T-helper 17 cell (primary cell): ENCODE data around the gene DGKG. TPM values are rescaled to one million over a fixed set of nuclear protein-coding genes. Genes with fewer than 3 reads are reported as not detected.
A peak's percentile ranks its signal among the peaks of the same experiment; 100 is the strongest.

ENCODE experiments used
- ATAC-seq: fragments of 150-1000 bp; cut with Tn5 transposase; 2 replicates; pipeline ENCODE4 v1.10.0; 2021; ENCODE audit warnings: mild to moderate bottlenecking, moderate library complexity
- DNase-seq, 3 donors: peaks; one replicate each; pipeline versions ENCODE4 v3.0.0 to v3.0.0-alpha.2; 2020 to 2021
- H3K9me3 ChIP-seq: one replicate; pipeline ENCODE4 v1.7.0; 2013; ENCODE audit warnings: low read length, mild to moderate bottlenecking; ENCODE audit not compliant: control insufficient read depth, poor library complexity, severe bottlenecking
- H3K27ac Mint-ChIP-seq: one replicate; pipeline ENCODE4 v1.8.0; 2022; ENCODE audit warnings: mild to moderate bottlenecking, moderate library complexity, mixed read lengths
- H3K27me3 Mint-ChIP-seq: one replicate; pipeline ENCODE4 v1.8.0; 2022; ENCODE audit warnings: mixed read lengths
- H3K36me3 Mint-ChIP-seq: one replicate; pipeline ENCODE4 v1.8.0; 2022; ENCODE audit warnings: low read depth, mixed read lengths
- H3K4me1 Mint-ChIP-seq: one replicate; pipeline ENCODE4 v1.8.0; 2022; ENCODE audit warnings: mild to moderate bottlenecking, mixed read lengths
- H3K4me3 Mint-ChIP-seq: one replicate; pipeline ENCODE4 v1.8.0; 2022; ENCODE audit warnings: mild to moderate bottlenecking, moderate library complexity, mixed read lengths
- total RNA-seq, 4 donors: library from RNA in 2 of 4; stranded (reverse) in 2 of 4; gene quantifications; one replicate each; pipeline ENCODE4 v1.2.3 and lab custom pipeline; 2022 to 2026

The DGKG gene
- total RNA-seq, 2 donors from 2014 or later, result 1.9 to 2.6 TPM

GRCh38 chr3:186108106-186108940 is 253.7 kb downstream of the DGKG start:
- no peaks in the 10 kb centered on the region for H3K9me3 ChIP-seq
- no peak for ATAC-seq
- Mint-ChIP-seq H3K27ac (peak overlapping the region; percentile 82), H3K36me3 (peaks cover 6% of the 10 kb centered on the region), H3K27me3 (peaks cover 86% of the 10 kb centered on the region), H3K4me1 (peaks cover 35% of the 10 kb centered on the region), H3K4me3 (peak overlapping the region; percentile 97)
- no peak for DNase-seq

- no peaks in the 10 kb centered on the region for H3K9me3 ChIP-seq
- Mint-ChIP-seq H3K27ac (peak overlapping the region; percentile 6), H3K4me3 (peak overlapping the region; percentile 97), H3K36me3 (peaks cover 6% of the 10 kb centered on the region), H3K27me3 (peaks cover 86% of the 10 kb centered on the region), H3K4me1 (peaks cover 35% of the 10 kb centered on the region)
- DNase-seq (peak; percentile 17 to 24 (median 19)), ATAC-seq (no peak)
Measured at GRCh38 chr3:186107215-186108105, 254.6 kb downstream of the DGKG start.

- no peak for ATAC-seq
- H3K4me1 Mint-ChIP-seq, result peaks cover 30% of the 10 kb centered on the region
- H3K27me3 Mint-ChIP-seq, result peaks cover 79% of the 10 kb centered on the region
- no peak overlapping the region for H3K27ac Mint-ChIP-seq
- H3K4me3 Mint-ChIP-seq, result no peak overlapping the region
- no peaks in the 10 kb centered on the region for H3K9me3 ChIP-seq
- no peak for DNase-seq
- H3K36me3 Mint-ChIP-seq, result peaks cover 4% of the 10 kb centered on the region
Measured at GRCh38 chr3:186105543-186105942, 256.5 kb downstream of the DGKG start.

- H3K9me3 ChIP-seq, result no peaks in the 10 kb centered on the region
- no peak overlapping the region for H3K27ac Mint-ChIP-seq
- DNase-seq, result no peak
- peaks cover 3% of the 10 kb centered on the region for H3K36me3 Mint-ChIP-seq
- peaks cover 84% of the 10 kb centered on the region for H3K27me3 Mint-ChIP-seq
- no peak overlapping the region for H3K4me3 Mint-ChIP-seq
- H3K4me1 Mint-ChIP-seq, result peaks cover 6% of the 10 kb centered on the region
- ATAC-seq, result no peak
Measured at GRCh38 chr3:186102687-186103086, 259.3 kb downstream of the DGKG start.

GRCh38 chr3:186100398-186100797 is 261.6 kb downstream of the DGKG start:
- H3K36me3 Mint-ChIP-seq, result peaks cover 3% of the 10 kb centered on the region
- H3K27ac Mint-ChIP-seq, result no peak overlapping the region
- DNase-seq, result no peak
- H3K4me3 Mint-ChIP-seq, result no peak overlapping the region
- H3K9me3 ChIP-seq, result no peaks in the 10 kb centered on the region
- H3K27me3 Mint-ChIP-seq, result peaks cover 87% of the 10 kb centered on the region
- peaks cover 2% of the 10 kb centered on the region for H3K4me1 Mint-ChIP-seq
- ATAC-seq, result no peak

GRCh38 chr3:186099178-186099577 is 262.9 kb downstream of the DGKG start:
- H3K27me3 Mint-ChIP-seq, result peaks cover 93% of the 10 kb centered on the region
- H3K9me3 ChIP-seq, result no peaks in the 10 kb centered on the region
- ATAC-seq (no peak), DNase-seq (no peak)
- H3K4me3 Mint-ChIP-seq, result no peak overlapping the region
- H3K36me3 Mint-ChIP-seq, result peaks cover 3% of the 10 kb centered on the region
- H3K4me1 Mint-ChIP-seq, result peaks cover 2% of the 10 kb centered on the region
- no peak overlapping the region for H3K27ac Mint-ChIP-seq

- Mint-ChIP-seq H3K27me3 (peaks cover 93% of the 10 kb centered on the region), H3K36me3 (peaks cover 3% of the 10 kb centered on the region), H3K27ac (no peak overlapping the region), H3K4me3 (no peak overlapping the region), H3K4me1 (peaks cover 2% of the 10 kb centered on the region)
- no peaks in the 10 kb centered on the region for H3K9me3 ChIP-seq
- ATAC-seq, result no peak
- DNase-seq, result no peak
Measured at GRCh38 chr3:186098740-186099139, 263.3 kb downstream of the DGKG start.

- ATAC-seq, result no peak
- no peak overlapping the region for H3K27ac Mint-ChIP-seq
- no peak for DNase-seq
- H3K9me3 ChIP-seq, result no peaks in the 10 kb centered on the region
- H3K27me3 Mint-ChIP-seq, result peaks cover 93% of the 10 kb centered on the region
- peaks cover 2% of the 10 kb centered on the region for H3K4me1 Mint-ChIP-seq
- no peak overlapping the region for H3K4me3 Mint-ChIP-seq
- peaks cover 3% of the 10 kb centered on the region for H3K36me3 Mint-ChIP-seq
Measured at GRCh38 chr3:186097663-186098451, 264.2 kb downstream of the DGKG start.

- no peaks in the 10 kb centered on the region for H3K9me3 ChIP-seq
- H3K4me1 Mint-ChIP-seq, result peaks cover 2% of the 10 kb centered on the region
- H3K4me3 Mint-ChIP-seq, result no peak overlapping the region
- H3K36me3 Mint-ChIP-seq, result peaks cover 3% of the 10 kb centered on the region
- H3K27ac Mint-ChIP-seq, result no peak overlapping the region
- no peak for DNase-seq
- H3K27me3 Mint-ChIP-seq, result peaks cover 94% of the 10 kb centered on the region
- ATAC-seq, result no peak
Measured at GRCh38 chr3:186097317-186097662, 264.7 kb downstream of the DGKG start.

Other genes starting within 250 kb of the DGKG start
- 1 to 10 TPM; 2.7 to 4.3 TPM for gene CRYGS, start 182.1 kb upstream of the DGKG start, total RNA-seq
- 10 to 100 TPM; 12.9 to 14.2 TPM for gene TBCCD1, start 205.1 kb upstream of the DGKG start, total RNA-seq
- 100 to 1,000 TPM in 1 of 2 donors, 10 to 100 TPM in 1; 83.4 to 101 TPM for gene DNAJB11, start 208.5 kb upstream of the DGKG start, total RNA-seq